Stimulated activated naive B cell treated with anti-CD40 and anti-IgM and Interleukin-4, amounts not matched to agents 10 μg/mL and 1 μg/mL and 100 μg/mL, for 72 hours (primary cell): ENCODE measurements around the gene RHBDF1.

Experiments used
- ATAC-seq, 2 donors: fragments of 150-1000 bp; cut with Tn5 transposase; replicated peaks; 2 replicates each; pipeline ENCODE4 v1.10.0; 2021; ENCODE audit warnings: moderate library complexity in 1 of 2
- DNase-seq: peaks from one replicate; pipeline ENCODE4 v3.0.0; 2021
- H3K27ac Mint-ChIP-seq: one replicate; pipeline ENCODE4 v1.8.0; 2022; ENCODE audit warnings: mild to moderate bottlenecking, mixed read lengths
- H3K27me3 Mint-ChIP-seq, 2 donors: one replicate each; pipeline ENCODE4 v1.8.0; 2022; ENCODE audit warnings: mixed read lengths in 2 of 2
- H3K36me3 Mint-ChIP-seq, 2 donors: one replicate each; pipeline ENCODE4 v1.8.0; 2022; ENCODE audit warnings: mixed read lengths in 2 of 2, mild to moderate bottlenecking in 1 of 2
- H3K4me1 Mint-ChIP-seq, 2 donors: one replicate each; pipeline ENCODE4 v1.8.0; 2022; ENCODE audit warnings: mixed read lengths in 2 of 2, mild to moderate bottlenecking in 1 of 2
- H3K4me3 Mint-ChIP-seq, 2 donors: one replicate each; pipeline ENCODE4 v1.8.0; 2022; ENCODE audit warnings: mild to moderate bottlenecking in 2 of 2, mixed read lengths in 2 of 2, moderate library complexity in 1 of 2
- H3K9me3 Mint-ChIP-seq, 2 donors: one replicate each; pipeline ENCODE4 v1.8.0; 2022; ENCODE audit warnings: mixed read lengths in 2 of 2, mild to moderate bottlenecking in 1 of 2

Gene RHBDF1

DNA sequence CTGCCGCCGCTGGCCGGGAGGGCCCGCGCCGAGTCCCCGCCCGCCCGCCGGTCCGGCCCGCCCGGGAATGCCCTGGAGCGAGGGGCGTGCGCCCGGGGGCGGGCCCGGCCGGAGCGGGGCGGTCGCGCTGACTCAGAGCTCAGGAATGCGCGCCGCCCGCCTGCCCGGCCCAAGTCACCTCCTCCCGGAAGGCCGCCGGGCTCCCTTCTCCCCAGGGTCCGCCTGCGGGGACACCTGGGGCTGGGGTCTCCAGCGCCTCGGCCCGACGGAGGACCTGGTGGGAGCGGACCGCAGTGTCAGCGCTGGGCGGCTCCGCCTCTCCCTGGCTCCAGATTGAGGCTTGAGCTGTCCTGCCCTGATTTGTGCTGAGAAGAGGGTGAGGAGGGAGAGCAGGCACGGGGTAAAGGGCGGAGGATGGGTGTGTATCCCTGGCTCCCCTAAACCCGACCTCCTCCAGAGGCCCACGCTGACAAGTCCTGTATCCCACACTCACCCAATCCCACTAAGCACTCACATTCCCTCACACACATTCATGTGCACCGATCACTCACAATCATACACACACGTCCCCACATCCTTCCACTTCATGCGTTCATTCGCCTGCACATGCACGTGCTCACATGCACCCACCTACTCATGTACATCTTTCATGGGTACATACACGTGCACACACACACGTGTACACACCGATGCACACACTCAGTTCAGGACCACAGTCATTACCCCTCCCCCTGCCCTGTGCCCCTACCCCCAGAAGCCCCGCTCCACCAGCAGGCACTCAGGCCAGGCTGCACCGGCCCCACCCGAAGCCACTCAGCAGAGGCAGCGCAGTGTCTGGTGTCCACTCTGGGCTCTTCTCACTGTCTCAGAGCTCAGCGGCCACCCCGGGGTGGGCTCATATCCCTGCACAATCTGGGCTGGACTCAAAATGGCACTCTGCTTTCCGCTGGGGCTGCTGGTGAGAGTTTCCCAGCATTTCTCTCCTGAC is at the start of gene RHBDF1:
RHBDF1 (minus strand) TSS at position 71 of the 988 bp plus-strand sequence. CDS start 7,616 bp downstream, outside the sequence.
- Mint-ChIP-seq H3K4me3 (peak within 1 kb of the TSS; percentile 70 to 72), H3K27me3 (peaks cover 40 to 42% of the 10 kb centered on the region in 2 donors), H3K4me1 (peaks cover 18 to 19% of the 10 kb centered on the region in 2 donors), H3K9me3 (no peaks in the 10 kb centered on the region), H3K27ac (peak within 1 kb of the TSS; percentile 21), H3K36me3 (no peaks in the 10 kb centered on the region)
- ATAC-seq (peak; percentile 33 to 40), DNase-seq (no peak)

DNA sequence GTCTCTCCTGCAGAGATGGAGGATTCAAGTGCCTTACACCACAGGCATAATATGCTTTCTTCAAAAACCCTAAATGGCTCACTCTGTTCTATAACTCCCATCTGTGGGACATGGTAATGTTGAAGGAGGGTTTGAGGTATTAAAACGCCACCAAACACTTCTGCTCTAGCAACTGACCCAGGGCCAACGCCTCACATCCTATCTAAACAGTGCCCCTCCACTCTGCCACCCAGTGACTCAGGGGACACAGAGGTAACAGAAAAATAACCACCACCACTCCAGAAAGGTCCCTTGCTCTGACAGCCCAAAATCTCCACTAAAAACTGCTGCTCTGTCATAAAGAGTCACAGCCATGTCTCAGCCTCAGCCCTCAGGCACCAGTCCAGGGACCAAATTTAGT is 48.3 kb upstream of the RHBDF1 start:
- ATAC-seq (no peak), DNase-seq (no peak)
- Mint-ChIP-seq H3K27me3 (no peaks in the 10 kb centered on the region), H3K9me3 (no peaks in the 10 kb centered on the region), H3K27ac (no peak overlapping the region), H3K36me3 (peaks cover 19 to 34% of the 10 kb centered on the region in 2 donors), H3K4me1 (peaks cover 0 to 7% of the 10 kb centered on the region in 2 donors), H3K4me3 (no peak overlapping the region)

DNA sequence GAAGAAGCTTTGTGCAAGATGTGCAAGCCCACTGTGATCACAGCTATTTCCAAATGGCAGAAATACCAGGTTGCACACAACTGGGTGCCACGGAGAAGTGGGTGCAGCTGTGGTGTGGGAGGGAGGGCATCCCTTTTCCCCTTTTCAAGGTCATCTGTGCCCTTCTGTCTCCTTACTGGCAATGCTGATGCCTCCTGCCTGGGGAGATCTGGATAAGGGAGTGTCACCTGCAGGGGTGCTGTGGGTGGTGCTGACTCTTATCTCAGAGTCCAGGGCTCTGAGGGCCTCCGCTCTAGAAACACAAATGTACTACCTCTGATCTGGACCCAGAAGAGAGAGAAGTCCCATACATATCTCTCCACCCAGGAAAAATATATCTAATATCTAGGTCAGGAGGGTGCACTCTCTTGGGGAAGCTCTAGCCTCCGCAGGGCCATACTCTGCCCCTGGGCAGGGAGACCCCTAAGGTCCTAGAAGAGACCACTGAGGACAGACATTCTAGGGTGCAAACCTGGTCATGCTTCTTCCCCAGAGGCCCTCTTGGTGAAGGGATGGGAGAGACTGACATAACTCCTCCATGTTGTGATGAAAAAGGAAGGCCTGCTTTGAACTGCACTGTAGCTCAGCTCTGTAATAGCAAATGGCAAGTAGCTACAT is 47.5 kb upstream of the RHBDF1 start:
- H3K4me1 Mint-ChIP-seq: peaks cover 0 to 5% of the 10 kb centered on the region in 2 donors
- no peak overlapping the region for H3K4me3 Mint-ChIP-seq
- no peaks in the 10 kb centered on the region for H3K9me3 Mint-ChIP-seq
- no peak for ATAC-seq
- DNase-seq: no peak
- H3K27me3 Mint-ChIP-seq: no peaks in the 10 kb centered on the region
- no peak overlapping the region for H3K27ac Mint-ChIP-seq
- peaks cover 18 to 36% of the 10 kb centered on the region in 2 donors for H3K36me3 Mint-ChIP-seq

GRCh38 chr16:119295-119694 is 46.9 kb upstream of the RHBDF1 start:
- no peaks in the 10 kb centered on the region for H3K9me3 Mint-ChIP-seq
- ATAC-seq (no peak), DNase-seq (no peak)
- no peak overlapping the region for H3K4me3 Mint-ChIP-seq
- H3K4me1 Mint-ChIP-seq: peaks cover 2 to 6% of the 10 kb centered on the region in 2 donors
- no peak overlapping the region for H3K27ac Mint-ChIP-seq
- H3K27me3 Mint-ChIP-seq: no peaks in the 10 kb centered on the region
- peaks cover 18 to 38% of the 10 kb centered on the region in 2 donors for H3K36me3 Mint-ChIP-seq

DNA sequence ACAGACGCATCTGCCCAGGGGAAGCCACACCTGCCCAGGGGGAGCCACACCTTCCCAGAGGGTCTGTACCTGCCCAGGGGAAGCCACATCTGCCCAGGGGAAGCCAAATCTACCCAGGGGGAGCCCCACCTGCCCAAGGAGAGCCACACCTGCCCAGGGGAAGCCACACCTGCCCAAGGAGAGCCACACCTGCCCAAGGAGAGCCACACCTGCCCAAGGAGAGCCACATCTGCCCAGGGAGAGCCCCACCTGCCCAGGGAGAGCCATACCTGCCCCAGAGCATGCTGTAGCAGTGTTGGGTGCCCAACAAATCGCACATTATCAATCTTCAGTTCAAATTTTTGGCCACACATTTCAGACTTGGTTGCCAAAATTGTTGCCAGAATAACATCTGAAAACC is 46.4 kb upstream of the RHBDF1 start:
- no peak for DNase-seq
- Mint-ChIP-seq H3K27me3 (no peaks in the 10 kb centered on the region), H3K4me1 (peaks cover 6 to 9% of the 10 kb centered on the region in 2 donors), H3K9me3 (no peaks in the 10 kb centered on the region), H3K4me3 (no peak overlapping the region), H3K36me3 (peaks cover 20 to 38% of the 10 kb centered on the region in 2 donors), H3K27ac (no peak overlapping the region)
- no peak for ATAC-seq

DNA sequence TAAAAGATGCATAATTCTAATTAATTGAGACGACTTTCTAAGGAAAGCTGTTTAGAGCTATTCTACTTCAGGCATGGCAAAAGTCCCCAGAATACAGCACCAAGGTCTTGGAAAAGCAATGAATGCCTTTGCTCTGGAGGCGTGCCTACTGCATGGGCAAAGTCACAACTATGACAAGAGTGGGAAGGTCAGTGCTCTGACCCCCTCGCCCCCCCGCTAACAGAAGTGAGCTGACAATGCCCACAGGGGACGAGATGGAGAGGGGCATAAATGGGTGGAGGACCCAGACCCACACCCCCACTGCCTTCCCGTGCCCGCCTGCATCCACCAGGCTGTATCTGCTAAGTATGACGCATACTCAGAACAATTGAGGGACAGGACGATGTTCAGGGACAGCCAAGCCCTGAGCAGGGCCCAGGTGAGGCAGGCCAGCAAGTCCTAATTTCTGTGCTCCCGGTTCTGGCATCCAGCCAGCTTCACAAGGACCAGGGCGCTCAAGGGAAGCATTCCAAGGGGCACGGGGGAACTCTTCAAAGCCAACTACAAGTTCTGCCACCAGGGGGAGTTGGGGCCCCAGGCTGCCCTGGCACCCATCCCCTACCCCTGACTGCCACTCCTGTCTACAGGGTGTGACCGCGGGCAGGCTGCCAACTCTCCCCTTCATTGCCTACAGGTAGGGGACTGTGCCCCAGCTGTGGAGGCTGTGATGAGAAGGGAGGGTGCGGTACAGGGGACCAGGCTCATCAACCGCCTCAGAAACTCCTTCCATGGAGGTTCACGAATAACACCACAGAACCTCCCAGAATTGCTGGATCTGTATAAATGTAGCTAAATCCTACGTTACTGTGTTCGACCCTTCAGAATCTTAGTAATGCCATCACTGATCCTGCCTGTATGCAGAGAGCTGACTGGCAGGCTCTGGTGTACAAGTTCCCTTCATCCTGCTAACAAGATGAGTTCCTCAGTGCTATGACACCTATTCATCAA is 45.2 kb upstream of the RHBDF1 start:
- no peak overlapping the region for H3K4me3 Mint-ChIP-seq
- no peaks in the 10 kb centered on the region for H3K27me3 Mint-ChIP-seq
- H3K36me3 Mint-ChIP-seq: peaks cover 25 to 38% of the 10 kb centered on the region in 2 donors
- DNase-seq (peak; percentile 34), ATAC-seq (peak; percentile 88)
- peaks cover 10 to 12% of the 10 kb centered on the region in 2 donors for H3K4me1 Mint-ChIP-seq
- H3K27ac Mint-ChIP-seq: no peak overlapping the region
- no peaks in the 10 kb centered on the region for H3K9me3 Mint-ChIP-seq

- no peak for DNase-seq
- no peaks in the 10 kb centered on the region for H3K27me3 Mint-ChIP-seq
- no peak overlapping the region for H3K27ac Mint-ChIP-seq
- H3K9me3 Mint-ChIP-seq: no peaks in the 10 kb centered on the region
- no peak overlapping the region for H3K4me3 Mint-ChIP-seq
- ATAC-seq: no peak
- peaks cover 36 to 47% of the 10 kb centered on the region in 2 donors for H3K36me3 Mint-ChIP-seq
- peaks cover 10 to 12% of the 10 kb centered on the region in 2 donors for H3K4me1 Mint-ChIP-seq
Measured at GRCh38 chr16:116015-116414, 43.6 kb upstream of the RHBDF1 start.

- H3K36me3 Mint-ChIP-seq: peaks cover 35 to 52% of the 10 kb centered on the region in 2 donors
- H3K4me1 Mint-ChIP-seq: peaks cover 10 to 12% of the 10 kb centered on the region in 2 donors
- no peak overlapping the region for H3K27ac Mint-ChIP-seq
- no peak overlapping the region for H3K4me3 Mint-ChIP-seq
- no peaks in the 10 kb centered on the region for H3K9me3 Mint-ChIP-seq
- DNase-seq: no peak
- ATAC-seq: no peak
- no peaks in the 10 kb centered on the region for H3K27me3 Mint-ChIP-seq
Measured at GRCh38 chr16:114327-114726, 41.9 kb upstream of the RHBDF1 start.

GRCh38 chr16:112153-112840 is 39.9 kb upstream of the RHBDF1 start:
- peaks cover 6 to 12% of the 10 kb centered on the region in 2 donors for H3K4me1 Mint-ChIP-seq
- DNase-seq (no peak), ATAC-seq (no peak)
- no peak overlapping the region for H3K27ac Mint-ChIP-seq
- H3K27me3 Mint-ChIP-seq: no peaks in the 10 kb centered on the region
- peaks cover 32 to 57% of the 10 kb centered on the region in 2 donors for H3K36me3 Mint-ChIP-seq
- H3K4me3 Mint-ChIP-seq: no peak overlapping the region
- H3K9me3 Mint-ChIP-seq: no peaks in the 10 kb centered on the region

DNA sequence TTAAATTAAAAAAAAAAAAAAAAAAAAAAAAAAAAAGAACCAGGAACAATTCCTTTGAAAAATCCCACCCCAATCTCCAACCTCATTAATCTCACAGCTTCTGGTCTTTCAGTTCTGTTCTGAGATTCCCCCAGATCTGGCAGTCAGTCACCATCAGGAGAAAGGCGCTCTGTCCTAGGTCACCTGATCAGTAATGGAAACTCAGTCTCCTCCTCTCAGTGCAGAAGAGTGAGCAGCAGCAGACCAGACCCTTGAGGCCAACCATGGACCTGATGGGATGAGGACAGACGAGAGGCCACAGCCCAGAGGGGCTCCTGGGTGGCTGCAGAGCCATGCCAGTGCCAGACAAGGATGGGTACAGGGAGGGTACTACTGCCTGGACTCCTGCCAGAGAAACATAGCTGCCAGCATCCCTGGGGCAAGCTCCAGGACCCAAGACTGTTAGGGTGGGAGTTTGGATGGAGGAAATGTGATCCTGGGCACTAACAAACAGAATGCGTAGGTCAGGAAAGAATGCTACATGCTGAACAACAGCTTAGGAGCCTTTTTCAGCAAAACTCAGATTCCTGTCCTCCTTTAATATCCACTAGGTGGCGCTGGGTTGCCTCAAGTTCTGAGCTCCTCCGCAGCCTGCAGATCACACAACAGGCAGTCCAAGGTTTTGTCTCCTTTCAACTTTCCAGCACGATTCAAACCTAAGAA is 34.3 kb upstream of the RHBDF1 start:
- ATAC-seq (peak; percentile 82 to 90), DNase-seq (peak; percentile 36)
- no peak overlapping the region for H3K27ac Mint-ChIP-seq
- no peak overlapping the region for H3K4me3 Mint-ChIP-seq
- H3K27me3 Mint-ChIP-seq: no peaks in the 10 kb centered on the region
- H3K36me3 Mint-ChIP-seq: peaks cover 30 to 54% of the 10 kb centered on the region in 2 donors
- no peaks in the 10 kb centered on the region for H3K4me1 Mint-ChIP-seq
- no peaks in the 10 kb centered on the region for H3K9me3 Mint-ChIP-seq

- Mint-ChIP-seq H3K27me3 (no peaks in the 10 kb centered on the region), H3K36me3 (peaks cover 25 to 57% of the 10 kb centered on the region in 2 donors), H3K27ac (no peak overlapping the region), H3K9me3 (no peaks in the 10 kb centered on the region), H3K4me1 (no peaks in the 10 kb centered on the region), H3K4me3 (no peak overlapping the region)
- DNase-seq: no peak
- no peak for ATAC-seq
Measured at GRCh38 chr16:105521-105920, 33.1 kb upstream of the RHBDF1 start.

DNA sequence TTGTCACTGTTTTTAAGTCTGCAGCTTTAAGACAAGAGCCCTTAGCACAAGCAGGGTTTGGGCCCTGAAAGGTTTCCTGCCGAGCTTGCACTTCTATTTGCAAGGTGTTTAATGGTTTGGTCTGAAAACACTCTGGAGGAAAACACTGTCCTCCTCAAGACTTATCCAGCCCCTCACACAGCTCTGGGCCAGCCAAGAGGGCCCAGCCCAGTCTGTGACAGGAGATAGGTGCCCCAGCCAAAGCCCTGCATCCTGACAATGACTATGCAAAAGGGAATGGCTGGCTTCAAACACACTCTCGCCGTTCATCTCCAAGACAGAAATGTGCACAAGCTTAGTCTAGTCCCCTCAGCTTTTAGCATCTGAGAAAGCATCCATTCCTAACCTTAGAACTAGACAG is 32.5 kb upstream of the RHBDF1 start:
- H3K9me3 Mint-ChIP-seq: no peaks in the 10 kb centered on the region
- no peaks in the 10 kb centered on the region for H3K4me1 Mint-ChIP-seq
- no peaks in the 10 kb centered on the region for H3K27me3 Mint-ChIP-seq
- no peak for DNase-seq
- ATAC-seq: no peak
- no peak overlapping the region for H3K27ac Mint-ChIP-seq
- peaks cover 26 to 60% of the 10 kb centered on the region in 2 donors for H3K36me3 Mint-ChIP-seq
- H3K4me3 Mint-ChIP-seq: no peak overlapping the region

DNA sequence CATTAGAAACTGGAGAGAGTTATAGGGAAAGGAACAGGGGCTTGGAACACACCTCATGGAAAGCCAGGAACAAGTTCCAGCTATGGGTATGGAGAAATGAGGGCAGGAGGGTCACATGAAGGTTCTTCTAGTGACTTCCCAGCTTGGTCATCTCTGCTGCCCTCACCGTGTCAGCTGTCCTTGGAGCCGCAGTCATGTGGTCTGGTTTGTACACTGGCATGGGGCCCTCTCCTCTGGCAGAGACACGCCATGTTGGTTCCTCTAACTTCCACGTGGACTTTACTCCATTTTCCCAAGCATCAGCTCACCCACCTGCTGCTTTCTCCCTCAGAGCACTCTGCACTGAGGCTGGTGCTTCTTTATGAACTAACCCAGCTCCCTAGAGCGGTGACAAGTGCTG is 31.9 kb upstream of the RHBDF1 start:
- DNase-seq (no peak), ATAC-seq (no peak)
- no peaks in the 10 kb centered on the region for H3K27me3 Mint-ChIP-seq
- no peak overlapping the region for H3K27ac Mint-ChIP-seq
- no peaks in the 10 kb centered on the region for H3K9me3 Mint-ChIP-seq
- H3K4me3 Mint-ChIP-seq: no peak overlapping the region
- H3K36me3 Mint-ChIP-seq: peaks cover 29 to 57% of the 10 kb centered on the region in 2 donors
- no peaks in the 10 kb centered on the region for H3K4me1 Mint-ChIP-seq
